Measurements from ENCODE around the gene TRRAP.

The TRRAP gene

GRCh38 chr7:98957766-98958165 lies 79.4 kb downstream of the TRRAP start:
- H3K4me2 ChIP-seq (ENCODE audit: low read length, poor library complexity, severe bottlenecking), result no peak overlapping the region
- H2AK5ac ChIP-seq (ENCODE audit: low read length, severe bottlenecking), result no peak overlapping the region
- no peaks in the 10 kb centered on the region for H3K27me3 ChIP-seq (ENCODE audit: control insufficient read depth in 1 of 2, insufficient read depth in 1 of 2, low read length in 2 of 2)
- no peak overlapping the region for H3K9ac ChIP-seq (ENCODE audit: low read length)
- H3K79me1 ChIP-seq (replicated peaks; ENCODE audit: low read length, poor library complexity, severe bottlenecking), result peaks cover 46% of the 10 kb centered on the region
- no peak for DNase-seq
- no peak overlapping the region for H4K91ac ChIP-seq (ENCODE audit: low read length)
- H2BK5ac ChIP-seq (ENCODE audit: low read depth, low read length, poor library complexity, severe bottlenecking), result no peak overlapping the region
- no peak overlapping the region for H2BK12ac ChIP-seq (ENCODE audit: low read length in 2 of 2)
- no peaks in the 10 kb centered on the region for H3K9me3 ChIP-seq (ENCODE audit: control insufficient read depth, low read length)
- H2AFZ ChIP-seq (ENCODE audit: low read depth, low read length), result no peak overlapping the region
- no peaks in the 10 kb centered on the region for H3K4me1 ChIP-seq (ENCODE audit: control insufficient read depth, insufficient read depth, low read depth, low read length)
- no peak overlapping the region for H3K14ac ChIP-seq (ENCODE audit: low read length in 2 of 2)
- H3K23ac ChIP-seq (ENCODE audit: low read length in 2 of 2), result no peak overlapping the region
- no peak overlapping the region for H3K4ac ChIP-seq (ENCODE audit: low read depth in 1 of 2, low read length in 2 of 2)
- H3K36me3 ChIP-seq (ENCODE audit: control insufficient read depth in 1 of 2, insufficient read depth in 2 of 2, low read depth in 1 of 2, low read length in 2 of 2), result peaks cover 78 to 96% of the 10 kb centered on the region in 2 experiments
- no peak overlapping the region for H2BK15ac ChIP-seq (ENCODE audit: low read depth, poor library complexity, severe bottlenecking)
- no peak overlapping the region for H2BK120ac ChIP-seq (ENCODE audit: low read depth, low read length)
- H4K8ac ChIP-seq (ENCODE audit: low read length), result no peak overlapping the region
- WGBS, result 99% methylated on average over 11 of the region's 11 CpGs
- H3K18ac ChIP-seq (ENCODE audit: low read depth in 1 of 2, low read length in 2 of 2), result no peak overlapping the region
- H3K27ac ChIP-seq (ENCODE audit: low read length, poor library complexity, severe bottlenecking), result no peak overlapping the region
- no peak overlapping the region for H3K4me3 ChIP-seq (ENCODE audit: insufficient read depth in 1 of 2, low read depth in 1 of 2, low read length in 2 of 2)

- Histone ChIP-seq H2BK12ac (ENCODE audit: low read length in 2 of 2) (no peak overlapping the region), H3K4ac (ENCODE audit: low read depth in 1 of 2, low read length in 2 of 2) (no peak overlapping the region), H3K9ac (ENCODE audit: low read length) (no peak overlapping the region), H3K27me3 (ENCODE audit: control insufficient read depth in 1 of 2, insufficient read depth in 1 of 2, low read length in 2 of 2) (no peaks in the 10 kb centered on the region), H2AK5ac (ENCODE audit: low read length, severe bottlenecking) (no peak overlapping the region), H4K91ac (ENCODE audit: low read length) (no peak overlapping the region), H3K79me1 (replicated peaks; ENCODE audit: low read length, poor library complexity, severe bottlenecking) (peaks cover 46% of the 10 kb centered on the region), H3K9me3 (ENCODE audit: control insufficient read depth, low read length) (no peaks in the 10 kb centered on the region), H3K18ac (ENCODE audit: low read depth in 1 of 2, low read length in 2 of 2) (no peak overlapping the region), H2AFZ (ENCODE audit: low read depth, low read length) (no peak overlapping the region), H3K23ac (ENCODE audit: low read length in 2 of 2) (no peak overlapping the region), H3K36me3 (ENCODE audit: control insufficient read depth in 1 of 2, insufficient read depth in 2 of 2, low read depth in 1 of 2, low read length in 2 of 2) (peaks cover 73 to 94% of the 10 kb centered on the region in 2 experiments), H3K27ac (ENCODE audit: low read length, poor library complexity, severe bottlenecking) (no peak overlapping the region), H3K4me1 (ENCODE audit: control insufficient read depth, insufficient read depth, low read depth, low read length) (no peaks in the 10 kb centered on the region), H4K8ac (ENCODE audit: low read length) (no peak overlapping the region), H2BK120ac (ENCODE audit: low read depth, low read length) (no peak overlapping the region), H3K4me3 (ENCODE audit: insufficient read depth in 1 of 2, low read depth in 1 of 2, low read length in 2 of 2) (no peak overlapping the region), H2BK5ac (ENCODE audit: low read depth, low read length, poor library complexity, severe bottlenecking) (no peak overlapping the region), H3K4me2 (ENCODE audit: low read length, poor library complexity, severe bottlenecking) (no peak overlapping the region), H2BK15ac (ENCODE audit: low read depth, poor library complexity, severe bottlenecking) (no peak overlapping the region), H3K14ac (ENCODE audit: low read length in 2 of 2) (no peak overlapping the region)
- 92% methylated on average over 9 of the region's 9 CpGs for WGBS
- no peak for DNase-seq
Observed at GRCh38 chr7:98958968-98959367, 80.6 kb downstream of the TRRAP start.

- no peak overlapping the region for H2BK5ac ChIP-seq (ENCODE audit: low read depth, low read length, poor library complexity, severe bottlenecking)
- H3K4me1 ChIP-seq (ENCODE audit: control insufficient read depth, insufficient read depth, low read depth, low read length), result no peaks in the 10 kb centered on the region
- H2AFZ ChIP-seq (ENCODE audit: low read depth, low read length), result no peak overlapping the region
- H2BK15ac ChIP-seq (ENCODE audit: low read depth, poor library complexity, severe bottlenecking), result no peak overlapping the region
- no peak overlapping the region for H3K23ac ChIP-seq (ENCODE audit: low read length in 2 of 2)
- no peaks in the 10 kb centered on the region for H3K27me3 ChIP-seq (ENCODE audit: control insufficient read depth in 1 of 2, insufficient read depth in 1 of 2, low read length in 2 of 2)
- no peak overlapping the region for H2AK5ac ChIP-seq (ENCODE audit: low read length, severe bottlenecking)
- no peak overlapping the region for H3K27ac ChIP-seq (ENCODE audit: low read length, poor library complexity, severe bottlenecking)
- peaks cover 63 to 93% of the 10 kb centered on the region in 2 experiments for H3K36me3 ChIP-seq (ENCODE audit: control insufficient read depth in 1 of 2, insufficient read depth in 2 of 2, low read depth in 1 of 2, low read length in 2 of 2)
- peaks cover 41% of the 10 kb centered on the region for H3K79me1 ChIP-seq (replicated peaks; ENCODE audit: low read length, poor library complexity, severe bottlenecking)
- no peak overlapping the region for H3K4me2 ChIP-seq (ENCODE audit: low read length, poor library complexity, severe bottlenecking)
- H2BK12ac ChIP-seq (ENCODE audit: low read length in 2 of 2), result no peak overlapping the region
- 95% methylated on average over 10 of the region's 10 CpGs for WGBS
- H4K91ac ChIP-seq (ENCODE audit: low read length), result no peak overlapping the region
- H3K18ac ChIP-seq (ENCODE audit: low read depth in 1 of 2, low read length in 2 of 2), result no peak overlapping the region
- H3K4me3 ChIP-seq (ENCODE audit: insufficient read depth in 1 of 2, low read depth in 1 of 2, low read length in 2 of 2), result no peak overlapping the region
- no peaks in the 10 kb centered on the region for H3K9me3 ChIP-seq (ENCODE audit: control insufficient read depth, low read length)
- no peak overlapping the region for H3K14ac ChIP-seq (ENCODE audit: low read length in 2 of 2)
- H2BK120ac ChIP-seq (ENCODE audit: low read depth, low read length), result no peak overlapping the region
- no peak overlapping the region for H3K4ac ChIP-seq (ENCODE audit: low read depth in 1 of 2, low read length in 2 of 2)
- no peak for DNase-seq
- no peak overlapping the region for H4K8ac ChIP-seq (ENCODE audit: low read length)
- no peak overlapping the region for H3K9ac ChIP-seq (ENCODE audit: low read length)
Observed at GRCh38 chr7:98963305-98963704, 85.0 kb downstream of the TRRAP start.

GRCh38 chr7:98964596-98964995 lies 86.3 kb downstream of the TRRAP start:
- H3K36me3 ChIP-seq (ENCODE audit: control insufficient read depth in 1 of 2, insufficient read depth in 2 of 2, low read depth in 1 of 2, low read length in 2 of 2), result peaks cover 68 to 91% of the 10 kb centered on the region in 2 experiments
- no peaks in the 10 kb centered on the region for H3K27me3 ChIP-seq (ENCODE audit: control insufficient read depth in 1 of 2, insufficient read depth in 1 of 2, low read length in 2 of 2)
- H3K23ac ChIP-seq (ENCODE audit: low read length in 2 of 2), result no peak overlapping the region
- H3K4me3 ChIP-seq (ENCODE audit: insufficient read depth in 1 of 2, low read depth in 1 of 2, low read length in 2 of 2), result no peak overlapping the region
- no peak overlapping the region for H2BK15ac ChIP-seq (ENCODE audit: low read depth, poor library complexity, severe bottlenecking)
- H4K91ac ChIP-seq (ENCODE audit: low read length), result no peak overlapping the region
- no peak overlapping the region for H3K14ac ChIP-seq (ENCODE audit: low read length in 2 of 2)
- H2BK12ac ChIP-seq (ENCODE audit: low read length in 2 of 2), result no peak overlapping the region
- H2AK5ac ChIP-seq (ENCODE audit: low read length, severe bottlenecking), result no peak overlapping the region
- no peak for DNase-seq
- no peak overlapping the region for H3K9ac ChIP-seq (ENCODE audit: low read length)
- no peak overlapping the region for H3K27ac ChIP-seq (ENCODE audit: low read length, poor library complexity, severe bottlenecking)
- H2BK5ac ChIP-seq (ENCODE audit: low read depth, low read length, poor library complexity, severe bottlenecking), result no peak overlapping the region
- H3K9me3 ChIP-seq (ENCODE audit: control insufficient read depth, low read length), result no peaks in the 10 kb centered on the region
- no peaks in the 10 kb centered on the region for H3K4me1 ChIP-seq (ENCODE audit: control insufficient read depth, insufficient read depth, low read depth, low read length)
- H2AFZ ChIP-seq (ENCODE audit: low read depth, low read length), result no peak overlapping the region
- 98% methylated on average over 10 of the region's 10 CpGs for WGBS
- no peak overlapping the region for H3K4me2 ChIP-seq (ENCODE audit: low read length, poor library complexity, severe bottlenecking)
- H3K18ac ChIP-seq (ENCODE audit: low read depth in 1 of 2, low read length in 2 of 2), result no peak overlapping the region
- no peak overlapping the region for H3K4ac ChIP-seq (ENCODE audit: low read depth in 1 of 2, low read length in 2 of 2)
- no peak overlapping the region for H2BK120ac ChIP-seq (ENCODE audit: low read depth, low read length)
- no peak overlapping the region for H4K8ac ChIP-seq (ENCODE audit: low read length)
- peaks cover 44% of the 10 kb centered on the region for H3K79me1 ChIP-seq (replicated peaks; ENCODE audit: low read length, poor library complexity, severe bottlenecking)
